ENCODE measurements around the gene TNXB.
"Not testable (repeated sequence)": the region's sequence is repeated elsewhere in the genome, so short reads cannot be mapped to it uniquely, and the experiment has no call there.

Gene TNXB

GRCh38 chr6:32046450-32047083 is 62.6 kb downstream of the TNXB start:
- Histone ChIP-seq H3K79me1 (ENCODE audit: low read depth, low read length) (no peaks in the 10 kb centered on the region), H3K18ac (ENCODE audit: low read length) (peak overlapping the region; percentile 83), H3K36me3 (replicated peaks in 1 of 2; ENCODE audit: control insufficient read depth in 2 of 2, insufficient read depth in 2 of 2, low read length in 2 of 2) (no peaks in the 10 kb centered on the region), H3K9me3 (replicated peaks in 1 of 2; ENCODE audit: control insufficient read depth in 2 of 2, insufficient read depth in 1 of 2, low read depth in 1 of 2, low read length in 2 of 2) (no peaks in the 10 kb centered on the region), H3K4me2 (ENCODE audit: insufficient read depth, low read length, poor library complexity, severe bottlenecking) (no peak overlapping the region), H3K27me3 (ENCODE audit: control insufficient read depth in 3 of 3, insufficient read depth in 3 of 3, low read depth in 1 of 3, low read length in 3 of 3) (peaks cover 0 to 9% (median 0%) of the 10 kb centered on the region in 3 experiments), H3K4ac (ENCODE audit: low read length) (no peak overlapping the region), H3K14ac (ENCODE audit: low read length) (peak overlapping the region; percentile 89), H4K91ac (ENCODE audit: low read depth, low read length, poor library complexity) (peak overlapping the region; percentile 1), H2BK5ac (ENCODE audit: low read length) (peak overlapping the region; percentile 76), H4K8ac (ENCODE audit: low read depth, low read length) (no peak overlapping the region), H3K4me3 (ENCODE audit: low read length in 2 of 2) (no peak overlapping the region), H2BK120ac (ENCODE audit: low read depth, low read length) (no peak overlapping the region), H3K4me1 (ENCODE audit: control insufficient read depth in 2 of 2, insufficient read depth in 1 of 2, low read depth in 1 of 2, low read length in 2 of 2) (peaks cover 14 to 21% of the 10 kb centered on the region in 2 donors), H3K27ac (replicated peaks; ENCODE audit: low read length) (no peak overlapping the region), H2BK15ac (ENCODE audit: low read length) (no peak overlapping the region), H3K9ac (ENCODE audit: low read depth, low read length, poor library complexity) (peak overlapping the region; percentile 15), H2AFZ (ENCODE audit: low read length) (peak overlapping the region; percentile 75), H3K23ac (ENCODE audit: low read depth, low read length, poor library complexity) (peak overlapping the region; percentile 73), H2AK5ac (ENCODE audit: low read depth, low read length) (peak overlapping the region; percentile 93), H2BK12ac (ENCODE audit: low read length) (peak overlapping the region; percentile 94)
- DNase-seq (ENCODE audit: low spot score): peak; percentile 51
- no CpG with 5 or more reads among the region's 14 CpGs for WGBS, 2 donors (ENCODE audit: extremely low coverage in 2 of 2, insufficient read length in 2 of 2, insufficient replicate concordance in 1 of 2)

- peak overlapping the region; percentile 2 for H3K18ac ChIP-seq (ENCODE audit: low read length)
- H3K36me3 ChIP-seq (replicated peaks in 1 of 2; ENCODE audit: control insufficient read depth in 2 of 2, insufficient read depth in 2 of 2, low read length in 2 of 2): no peaks in the 10 kb centered on the region
- DNase-seq (ENCODE audit: low spot score): no peak
- no peak overlapping the region for H3K4me2 ChIP-seq (ENCODE audit: insufficient read depth, low read length, poor library complexity, severe bottlenecking)
- no peaks in the 10 kb centered on the region for H3K79me1 ChIP-seq (ENCODE audit: low read depth, low read length)
- no peak overlapping the region for H3K4me3 ChIP-seq (ENCODE audit: low read length in 2 of 2)
- H3K14ac ChIP-seq (ENCODE audit: low read length): no peak overlapping the region
- H3K4me1 ChIP-seq (ENCODE audit: control insufficient read depth in 2 of 2, insufficient read depth in 1 of 2, low read depth in 1 of 2, low read length in 2 of 2): peaks cover 14 to 21% of the 10 kb centered on the region in 2 donors
- H3K27me3 ChIP-seq (ENCODE audit: control insufficient read depth in 3 of 3, insufficient read depth in 3 of 3, low read depth in 1 of 3, low read length in 3 of 3): peaks cover 0 to 2% (median 0%) of the 10 kb centered on the region in 3 experiments
- no peak overlapping the region for H2BK15ac ChIP-seq (ENCODE audit: low read length)
- no peak overlapping the region for H2BK120ac ChIP-seq (ENCODE audit: low read depth, low read length)
- WGBS, 2 donors (ENCODE audit: extremely low coverage in 2 of 2, insufficient read length in 2 of 2, insufficient replicate concordance in 1 of 2): no CpG with 5 or more reads among the region's 22 CpGs
- H2BK5ac ChIP-seq (ENCODE audit: low read length): peak overlapping the region; percentile 76
- peak overlapping the region; percentile 75 for H2AFZ ChIP-seq (ENCODE audit: low read length)
- H3K4ac ChIP-seq (ENCODE audit: low read length): no peak overlapping the region
- H2AK5ac ChIP-seq (ENCODE audit: low read depth, low read length): peak overlapping the region; percentile 93
- H3K9ac ChIP-seq (ENCODE audit: low read depth, low read length, poor library complexity): no peak overlapping the region
- peak overlapping the region; percentile 1 for H4K91ac ChIP-seq (ENCODE audit: low read depth, low read length, poor library complexity)
- no peak overlapping the region for H3K27ac ChIP-seq (replicated peaks; ENCODE audit: low read length)
- peak overlapping the region; percentile 94 for H2BK12ac ChIP-seq (ENCODE audit: low read length)
- no peak overlapping the region for H4K8ac ChIP-seq (ENCODE audit: low read depth, low read length)
- H3K9me3 ChIP-seq (replicated peaks in 1 of 2; ENCODE audit: control insufficient read depth in 2 of 2, insufficient read depth in 1 of 2, low read depth in 1 of 2, low read length in 2 of 2): no peaks in the 10 kb centered on the region
- no peak overlapping the region for H3K23ac ChIP-seq (ENCODE audit: low read depth, low read length, poor library complexity)
These were observed 63.2 kb downstream of the TNXB start for GRCh38 chr6:32045811-32046449.

GRCh38 chr6:32044916-32045315 is 64.2 kb downstream of the TNXB start:
- not testable (repeated sequence) for H3K36me3 ChIP-seq (replicated peaks in 1 of 2; ENCODE audit: control insufficient read depth in 2 of 2, insufficient read depth in 2 of 2, low read length in 2 of 2); H3K4ac ChIP-seq (ENCODE audit: low read length); H2AFZ ChIP-seq (ENCODE audit: low read length); H3K9ac ChIP-seq (ENCODE audit: low read depth, low read length, poor library complexity); H2BK120ac ChIP-seq (ENCODE audit: low read depth, low read length); H2BK12ac ChIP-seq (ENCODE audit: low read length); H3K4me2 ChIP-seq (ENCODE audit: insufficient read depth, low read length, poor library complexity, severe bottlenecking); H3K79me1 ChIP-seq (ENCODE audit: low read depth, low read length); H3K18ac ChIP-seq (ENCODE audit: low read length); H2BK15ac ChIP-seq (ENCODE audit: low read length); H2AK5ac ChIP-seq (ENCODE audit: low read depth, low read length); H3K23ac ChIP-seq (ENCODE audit: low read depth, low read length, poor library complexity); H3K4me3 ChIP-seq (ENCODE audit: low read length in 2 of 2); H4K8ac ChIP-seq (ENCODE audit: low read depth, low read length); H2BK5ac ChIP-seq (ENCODE audit: low read length); H3K14ac ChIP-seq (ENCODE audit: low read length); H4K91ac ChIP-seq (ENCODE audit: low read depth, low read length, poor library complexity); H3K27ac ChIP-seq (replicated peaks; ENCODE audit: low read length); H3K9me3 ChIP-seq (replicated peaks in 1 of 2; ENCODE audit: control insufficient read depth in 2 of 2, insufficient read depth in 1 of 2, low read depth in 1 of 2, low read length in 2 of 2); DNase-seq (ENCODE audit: low spot score); H3K27me3 ChIP-seq (ENCODE audit: control insufficient read depth in 3 of 3, insufficient read depth in 3 of 3, low read depth in 1 of 3, low read length in 3 of 3)
- WGBS, 2 donors (ENCODE audit: extremely low coverage in 2 of 2, insufficient read length in 2 of 2, insufficient replicate concordance in 1 of 2): no CpG with 5 or more reads among the region's 18 CpGs
- peaks cover 14 to 21% of the 10 kb centered on the region in 2 donors for H3K4me1 ChIP-seq (ENCODE audit: control insufficient read depth in 2 of 2, insufficient read depth in 1 of 2, low read depth in 1 of 2, low read length in 2 of 2)

- not testable (repeated sequence) for H2BK15ac ChIP-seq (ENCODE audit: low read length); H4K8ac ChIP-seq (ENCODE audit: low read depth, low read length); H2AFZ ChIP-seq (ENCODE audit: low read length); H3K14ac ChIP-seq (ENCODE audit: low read length); DNase-seq (ENCODE audit: low spot score); H3K36me3 ChIP-seq (replicated peaks in 1 of 2; ENCODE audit: control insufficient read depth in 2 of 2, insufficient read depth in 2 of 2, low read length in 2 of 2); H3K4ac ChIP-seq (ENCODE audit: low read length); H2AK5ac ChIP-seq (ENCODE audit: low read depth, low read length); H3K79me1 ChIP-seq (ENCODE audit: low read depth, low read length); H3K18ac ChIP-seq (ENCODE audit: low read length); H4K91ac ChIP-seq (ENCODE audit: low read depth, low read length, poor library complexity); H3K4me3 ChIP-seq (ENCODE audit: low read length in 2 of 2); H3K9me3 ChIP-seq (replicated peaks in 1 of 2; ENCODE audit: control insufficient read depth in 2 of 2, insufficient read depth in 1 of 2, low read depth in 1 of 2, low read length in 2 of 2); H2BK12ac ChIP-seq (ENCODE audit: low read length); H3K4me2 ChIP-seq (ENCODE audit: insufficient read depth, low read length, poor library complexity, severe bottlenecking); H3K27me3 ChIP-seq (ENCODE audit: control insufficient read depth in 3 of 3, insufficient read depth in 3 of 3, low read depth in 1 of 3, low read length in 3 of 3); H3K27ac ChIP-seq (replicated peaks; ENCODE audit: low read length); H2BK120ac ChIP-seq (ENCODE audit: low read depth, low read length); H3K9ac ChIP-seq (ENCODE audit: low read depth, low read length, poor library complexity); H3K23ac ChIP-seq (ENCODE audit: low read depth, low read length, poor library complexity); H2BK5ac ChIP-seq (ENCODE audit: low read length)
- H3K4me1 ChIP-seq (ENCODE audit: control insufficient read depth in 2 of 2, insufficient read depth in 1 of 2, low read depth in 1 of 2, low read length in 2 of 2): peaks cover 14 to 21% of the 10 kb centered on the region in 2 donors
- no CpG with 5 or more reads among the region's 31 CpGs for WGBS, 2 donors (ENCODE audit: extremely low coverage in 2 of 2, insufficient read length in 2 of 2, insufficient replicate concordance in 1 of 2)
These were observed 65.4 kb downstream of the TNXB start for GRCh38 chr6:32043589-32044380.

Measured in neuronal stem cell (in vitro differentiated cells).